ENCODE measurements around the gene GHRH.
A peak's percentile ranks its signal among the peaks of the same experiment; 100 is the strongest.

GHRH gene

GRCh38 chr20:37261714-37262113 is at the start of gene GHRH:
GHRH (minus strand) TSS chr20:37261814; CDS start chr20:37256889, 4,925 bp downstream.
- DNase-seq, result no peak

- no peak for DNase-seq
Observed at GRCh38 chr20:37310951-37311350, 49.3 kb upstream of the GHRH start.

DNA sequence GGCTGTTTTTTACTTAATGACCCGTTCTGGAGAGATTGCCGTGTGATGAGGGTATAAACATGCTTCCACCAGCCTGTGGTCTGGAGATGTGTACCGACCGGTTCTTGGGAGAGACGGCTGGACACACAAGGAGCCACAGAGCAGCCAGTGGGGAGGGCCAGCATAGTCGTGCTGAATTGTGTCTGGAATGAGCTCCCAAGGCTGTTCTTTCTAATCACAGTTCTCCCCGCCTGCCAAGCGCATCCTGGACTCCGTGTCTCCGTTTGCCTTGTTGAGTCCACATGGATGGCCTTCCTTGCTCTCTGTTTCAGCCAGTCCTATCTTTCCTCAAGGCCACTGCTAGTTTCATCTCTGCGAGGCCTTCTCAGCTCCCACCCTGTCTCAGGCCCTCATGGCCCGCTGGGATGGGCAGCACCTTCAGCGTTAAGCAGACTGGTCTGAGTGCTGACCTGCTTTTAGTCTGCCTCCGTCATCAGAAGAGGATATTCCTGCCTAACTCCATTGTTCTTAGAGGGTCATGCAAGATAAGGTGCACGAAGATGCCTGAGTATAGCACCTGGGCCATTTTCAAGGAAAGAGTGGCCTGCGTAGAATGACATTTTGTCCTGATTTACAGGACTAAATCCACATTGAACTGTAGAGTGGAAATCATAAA is 48.4 kb upstream of the GHRH start:
- DNase-seq, result no peak

GRCh38 chr20:37309290-37309689 is 47.7 kb upstream of the GHRH start:
- DNase-seq, result no peak

DNA sequence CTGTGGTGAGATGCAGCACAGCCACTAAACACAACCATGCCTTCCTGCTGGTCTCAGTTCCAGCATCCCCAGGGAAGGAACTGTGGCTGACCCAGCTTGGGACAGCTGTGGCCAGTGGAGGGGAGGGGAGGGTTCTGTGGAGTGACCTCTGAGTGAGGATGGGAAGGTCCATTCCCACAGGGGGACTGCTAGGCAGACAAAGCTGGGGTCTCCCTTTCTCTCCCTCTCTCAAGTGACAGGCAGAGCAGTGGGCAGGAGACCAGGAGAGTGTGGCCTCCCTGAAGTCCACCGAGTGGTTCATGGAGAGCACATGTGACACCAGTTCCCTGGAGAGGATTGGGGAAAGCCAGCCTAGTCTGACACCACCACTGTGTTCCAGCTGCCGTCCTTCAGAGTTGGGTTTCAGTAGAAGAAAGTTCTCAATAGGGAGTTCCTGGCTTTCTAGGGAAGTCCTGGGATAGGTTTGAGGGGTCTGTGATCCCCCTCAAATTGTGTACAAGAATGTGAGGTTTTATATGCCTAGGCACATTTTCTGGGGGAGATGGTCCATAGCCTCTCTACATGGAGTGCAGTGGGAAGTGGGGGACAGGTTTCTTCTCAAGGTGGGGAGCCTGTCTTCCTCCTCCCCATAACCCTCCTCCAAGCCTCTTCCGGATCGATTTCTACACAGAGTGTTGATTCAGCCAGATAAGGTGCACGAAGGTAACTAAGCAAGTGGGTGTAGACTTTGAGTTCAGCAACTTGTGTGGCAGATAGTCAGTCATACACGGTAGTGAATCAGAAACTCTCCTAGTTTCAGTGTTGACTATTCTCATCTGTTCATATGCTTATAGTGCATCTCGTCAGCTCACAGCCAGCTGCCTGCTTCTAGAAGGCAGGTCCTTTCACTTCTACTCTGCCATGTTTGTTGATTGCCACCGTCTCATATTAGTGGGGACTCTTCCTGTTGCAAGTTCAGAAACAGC is 46.8 kb upstream of the GHRH start:
- no peak for DNase-seq

GRCh38 chr20:37305839-37306238 is 44.2 kb upstream of the GHRH start:
- DNase-seq, result no peak

GRCh38 chr20:37305079-37305478 is 43.5 kb upstream of the GHRH start:
- no peak for DNase-seq

DNA sequence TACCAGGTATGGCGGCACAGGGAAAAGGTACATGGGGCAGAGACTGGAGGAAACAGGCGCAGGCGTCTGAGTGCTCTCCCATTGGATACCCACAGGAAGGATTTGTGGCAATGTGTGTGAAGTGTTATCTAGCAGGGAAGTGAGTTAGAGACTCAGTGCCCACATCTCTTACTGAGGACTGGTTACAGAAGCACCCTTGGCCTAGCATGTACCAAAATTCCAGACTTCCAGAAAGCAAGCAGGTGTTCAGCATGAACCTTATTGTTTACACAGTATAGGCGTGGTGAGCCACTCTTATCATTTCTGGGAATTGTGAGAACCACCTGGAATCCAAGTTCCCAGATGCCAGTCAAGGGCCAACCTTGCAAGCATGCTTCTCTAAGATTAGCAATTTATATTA is 42.0 kb upstream of the GHRH start:
- DNase-seq, result no peak

- no peak for DNase-seq
Observed at GRCh38 chr20:37302981-37303380, 41.4 kb upstream of the GHRH start.

DNA sequence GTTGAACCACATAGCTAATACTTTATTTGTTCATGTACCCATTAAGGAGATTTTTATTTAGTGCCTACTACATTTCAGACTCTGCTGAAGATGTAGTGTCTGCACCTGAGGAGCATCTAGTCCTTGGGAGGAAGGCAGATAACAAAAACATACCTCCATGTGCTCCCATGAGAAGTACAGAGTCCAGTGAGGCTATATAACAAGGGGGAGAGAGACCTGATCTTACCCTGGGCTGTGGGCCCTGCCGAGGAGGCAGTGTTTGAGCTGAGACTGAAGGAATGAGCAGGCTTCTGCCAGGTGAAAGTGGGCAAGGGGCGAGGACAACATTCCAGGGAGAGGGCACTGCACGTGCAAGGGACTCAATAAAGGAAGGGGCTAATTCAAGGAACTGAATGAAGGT is 39.9 kb upstream of the GHRH start:
- DNase-seq, result no peak

- no peak for DNase-seq
Observed at GRCh38 chr20:37301120-37301519, 39.5 kb upstream of the GHRH start.

DNA sequence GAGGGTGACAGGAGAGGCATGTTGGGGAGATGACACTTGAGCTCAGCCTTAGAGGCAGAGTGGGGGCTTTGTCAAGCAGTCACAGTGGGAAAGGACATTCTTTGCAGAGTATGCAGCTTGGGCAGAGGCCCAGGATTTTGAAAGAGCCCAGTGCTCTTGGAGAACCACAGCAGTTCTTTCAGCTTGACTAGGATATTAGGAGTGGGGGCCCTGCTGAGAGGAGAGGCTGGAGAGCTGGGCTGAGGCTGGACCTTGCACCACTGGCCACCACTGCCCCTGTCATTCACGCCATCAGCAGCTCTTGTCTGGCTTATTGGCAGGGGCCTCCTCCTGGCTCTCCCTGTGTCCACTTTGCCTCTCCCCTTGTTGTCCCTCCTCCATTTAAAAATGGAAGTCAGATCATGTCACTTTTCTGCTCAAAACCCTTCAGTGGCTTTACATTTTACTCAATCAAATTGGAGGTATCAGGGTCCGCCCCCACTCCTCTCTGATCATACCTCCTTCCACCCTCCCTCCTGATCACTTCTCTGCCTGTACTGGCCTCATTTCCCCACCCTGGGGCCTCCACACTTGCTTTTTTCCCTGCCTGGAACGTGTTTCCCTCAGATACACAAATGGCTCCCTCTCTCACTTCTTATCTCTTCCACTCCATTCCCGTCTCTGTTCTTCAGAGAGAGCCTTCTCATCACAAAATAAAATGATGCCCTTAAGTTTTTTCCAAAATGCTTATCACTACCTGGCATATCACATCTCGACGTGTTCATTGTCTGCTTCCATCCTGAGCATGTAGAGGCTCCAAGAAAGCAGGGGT is 38.3 kb upstream of the GHRH start:
- peak; percentile 59 for DNase-seq

DNA sequence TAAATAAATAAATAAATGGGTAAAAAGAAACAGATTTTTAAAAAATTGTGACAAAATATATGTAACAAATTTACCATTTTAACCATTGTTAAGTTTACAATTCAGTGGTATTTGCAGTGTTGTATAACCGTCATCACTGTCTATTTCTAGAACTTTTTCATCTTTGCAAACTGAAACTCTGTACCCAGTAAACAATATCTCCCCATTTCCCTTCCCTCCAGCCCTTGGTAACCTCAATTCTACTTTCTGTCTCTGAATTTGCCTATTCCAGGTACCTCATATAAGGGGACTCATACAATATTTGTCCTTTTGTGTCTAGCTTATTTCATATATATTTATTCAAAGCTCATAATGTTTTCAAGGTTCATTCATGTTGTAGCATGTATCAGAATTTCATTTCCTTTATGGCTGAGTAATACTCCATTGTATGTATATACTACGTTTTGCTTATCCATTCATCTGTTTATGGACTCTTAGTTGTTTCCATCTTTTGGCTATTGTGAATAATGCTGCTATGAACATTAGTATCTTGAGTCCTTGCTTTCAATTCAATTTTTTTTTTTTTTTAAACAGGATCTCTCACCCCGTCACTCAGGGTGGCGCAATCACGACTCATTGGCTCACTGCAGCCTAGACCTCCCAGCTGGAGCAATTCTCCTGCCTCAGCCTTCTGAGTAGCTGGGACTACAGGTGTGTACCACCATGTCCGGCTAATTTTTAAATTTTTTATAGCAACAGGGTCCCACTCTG is 36.8 kb upstream of the GHRH start:
- DNase-seq, result peak; percentile 37

DNA sequence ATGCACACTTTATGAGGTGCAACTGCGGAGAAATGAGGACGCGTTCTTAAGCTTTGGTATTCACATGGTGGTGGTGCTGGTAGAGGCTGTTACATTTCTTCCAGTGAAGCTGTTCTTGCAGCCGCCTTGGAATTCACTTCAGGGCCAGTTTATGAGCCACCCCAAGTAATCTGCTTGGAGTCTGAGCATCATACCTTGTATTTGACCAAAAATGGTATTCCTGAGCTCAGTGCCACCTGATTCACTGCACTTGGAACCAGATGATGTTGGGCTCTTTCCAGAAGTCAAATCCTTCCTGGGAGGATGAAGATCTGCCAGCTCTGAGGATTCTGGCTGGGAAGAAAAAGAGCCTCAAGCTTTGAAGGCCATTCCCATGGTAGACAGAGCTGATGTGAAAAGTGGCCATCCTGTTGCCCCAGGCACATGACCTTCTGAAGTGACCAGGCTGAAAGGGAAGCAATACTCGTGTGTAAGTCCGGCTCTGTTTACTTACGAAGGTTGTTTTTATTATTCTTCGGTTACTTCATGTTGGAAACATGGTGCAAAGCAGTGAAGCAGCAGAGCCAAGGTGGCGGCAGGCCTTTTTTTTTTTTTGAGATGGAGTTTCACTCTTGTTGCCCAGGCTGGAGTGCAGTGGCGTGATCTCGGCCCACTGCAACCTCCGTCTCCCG is 35.6 kb upstream of the GHRH start:
- DNase-seq, result no peak

DNA sequence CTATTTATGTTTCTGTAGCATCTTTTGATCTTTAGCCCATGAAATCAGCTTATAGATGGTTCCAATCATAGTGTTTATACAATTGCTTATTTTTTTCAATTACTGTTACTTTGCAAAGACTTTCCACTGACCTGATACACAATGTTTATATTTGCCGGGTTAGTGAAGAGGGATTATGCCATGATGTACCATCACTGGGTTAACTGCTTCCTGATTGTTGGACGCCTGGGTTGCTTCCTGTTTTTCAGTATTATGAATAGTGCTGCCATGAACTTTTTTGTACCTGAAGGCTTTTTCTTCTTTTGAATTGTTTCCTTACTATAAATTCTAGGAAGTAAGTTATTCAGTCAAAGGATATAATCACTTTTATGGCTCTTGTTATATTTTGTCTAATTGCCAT is 34.8 kb upstream of the GHRH start:
- DNase-seq, result peak; percentile 38

- DNase-seq, result no peak
Observed at GRCh38 chr20:37295595-37295994, 34.0 kb upstream of the GHRH start.

GRCh38 chr20:37295001-37295400 is 33.4 kb upstream of the GHRH start:
- no peak for DNase-seq

DNA sequence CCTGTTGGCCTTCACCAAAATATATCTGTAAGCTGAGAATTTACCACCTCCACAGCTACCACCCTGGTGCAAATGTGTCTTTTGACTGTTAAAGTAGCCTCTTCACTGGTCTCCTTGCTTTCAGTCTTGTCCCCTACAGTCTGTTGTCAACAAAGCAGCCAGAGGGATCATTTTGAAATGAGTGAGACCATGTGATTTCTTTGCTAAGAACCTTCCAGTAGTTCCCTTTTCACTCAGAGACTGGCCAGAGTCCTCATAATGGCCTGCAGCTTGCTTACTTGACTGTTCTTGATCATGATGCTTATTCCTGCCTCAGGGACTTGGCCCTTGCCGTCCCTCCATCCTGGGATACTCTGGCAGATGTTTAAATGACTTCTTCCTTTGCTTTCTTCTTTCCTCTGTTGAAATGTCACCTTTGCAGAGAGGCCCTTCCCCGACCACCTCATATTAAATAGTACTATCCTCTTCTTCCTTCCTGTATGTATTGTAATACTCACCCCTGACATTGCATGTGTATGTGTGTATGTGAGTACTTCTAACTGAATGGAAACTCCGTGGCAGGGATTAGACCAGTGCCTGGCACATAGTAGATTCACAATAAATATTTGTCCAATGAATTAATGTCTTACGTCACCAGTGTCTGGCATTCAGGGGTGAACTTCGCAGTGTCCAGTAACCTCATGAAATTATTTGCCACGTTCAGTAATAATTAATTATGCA is 32.8 kb upstream of the GHRH start:
- peak; percentile 50 for DNase-seq

DNA sequence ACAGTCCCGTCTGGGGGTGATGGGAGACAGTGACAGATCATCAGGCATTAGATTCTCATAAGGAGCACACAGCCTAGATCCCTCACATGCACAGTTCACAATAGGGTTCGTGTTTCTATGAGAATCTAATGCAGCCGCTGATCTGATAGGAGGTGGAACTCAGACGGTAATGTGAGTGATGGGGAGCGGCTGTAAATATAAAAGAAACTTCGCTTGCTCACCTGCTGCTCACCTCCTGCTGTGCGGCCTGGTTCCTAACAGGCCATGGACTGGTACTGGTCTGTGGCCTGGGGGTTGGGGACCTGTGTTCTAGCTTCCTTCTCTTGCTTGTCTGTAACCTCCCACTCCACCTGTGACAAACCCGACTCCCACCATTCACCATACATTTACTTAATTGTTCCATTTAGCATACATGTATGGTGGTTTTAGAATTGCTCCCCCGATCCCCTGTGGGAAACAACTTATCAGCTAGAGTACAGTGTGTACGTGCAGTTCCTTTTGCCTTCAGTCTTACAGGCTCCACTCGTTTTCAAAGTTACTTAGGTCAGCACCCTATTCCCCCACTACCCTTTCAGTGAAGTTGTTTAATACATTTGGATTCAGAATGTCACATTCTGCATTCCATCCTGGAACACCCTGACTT is 31.8 kb upstream of the GHRH start:
- DNase-seq, result no peak

DNA sequence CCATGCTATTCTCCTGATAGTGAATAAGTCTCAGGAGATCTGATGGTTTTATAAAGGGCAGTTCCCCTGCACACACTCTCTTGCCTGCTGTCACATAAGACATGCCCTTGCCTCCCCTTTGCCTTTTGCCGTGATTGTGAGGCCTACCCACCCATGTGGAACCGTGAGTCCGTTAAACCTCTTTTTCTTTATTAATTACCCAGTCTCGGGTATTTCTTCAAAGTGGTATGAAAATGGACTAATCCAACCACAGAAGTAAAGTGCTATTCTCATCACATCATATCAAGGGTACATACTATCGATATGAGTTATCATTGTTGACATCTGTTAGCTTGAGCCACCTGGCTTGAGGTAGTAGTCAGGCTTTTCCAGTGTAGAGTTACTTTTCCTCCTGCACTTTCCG is 30.1 kb upstream of the GHRH start:
- DNase-seq, result no peak

Data from hematopoietic multipotent progenitor cell treated with erythropoietin and hydrocortisone succinate and interleukin-3 and kit ligand, for 4 days (in vitro differentiated cells).